Measurements from ENCODE around the gene ARL5C. TPM values are rescaled to one million over a fixed set of nuclear protein-coding genes. Genes with fewer than 3 reads are reported as not detected.

Gene ARL5C
- polyA plus RNA-seq, 1 donor (not counting 4 experiments of a cell fraction or from before 2014, with no cell fraction given) = not detected

DNA sequence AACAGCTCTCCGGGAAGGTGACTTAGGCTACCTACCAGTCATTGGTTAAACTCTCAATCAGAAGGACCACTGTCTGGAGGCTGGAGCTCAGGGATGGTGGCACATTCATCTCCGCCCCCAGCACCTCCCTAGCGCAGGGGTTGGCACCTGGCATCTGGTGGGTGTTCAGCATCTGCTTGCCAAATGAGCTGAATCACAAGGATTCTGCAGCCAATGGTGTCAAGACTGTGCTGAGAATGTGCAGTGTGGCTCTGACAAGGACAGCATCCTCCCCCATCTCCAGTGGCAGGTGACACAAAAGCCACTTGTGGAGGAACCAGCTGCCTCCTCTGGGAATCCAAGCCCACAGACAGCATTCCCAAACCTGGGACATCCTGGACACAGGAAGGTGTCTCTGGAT, 49.7 kb downstream of the ARL5C start:
- no peak for DNase-seq (ENCODE audit: low read depth, low spot score)
- Histone ChIP-seq H3K36me3 (ENCODE audit: control insufficient read depth in 2 of 2, extremely low read depth in 1 of 2, insufficient read depth in 2 of 2, low read length in 2 of 2) (no peaks in the 10 kb centered on the region), H3K9ac (ENCODE audit: control insufficient read depth, extremely low read depth, insufficient read depth, low read length) (no peak overlapping the region), H3K9me3 (ENCODE audit: control insufficient read depth, low read depth, low read length) (no peaks in the 10 kb centered on the region), H3K9me1 (ENCODE audit: control insufficient read depth, extremely low read depth, insufficient read depth, low read length) (no peaks in the 10 kb centered on the region), H3K27me3 (ENCODE audit: control insufficient read depth, extremely low read depth, insufficient read depth, low read length) (peaks cover 5% of the 10 kb centered on the region), H3K79me2 (ENCODE audit: control insufficient read depth, insufficient read depth, low read length) (no peaks in the 10 kb centered on the region), H3K27ac (ENCODE audit: control insufficient read depth, insufficient read depth, low read length) (no peak overlapping the region), H2AFZ (ENCODE audit: control insufficient read depth, low read length) (no peak overlapping the region), H3K4me1 (ENCODE audit: control insufficient read depth, extremely low read depth, insufficient read depth, low read length) (no peaks in the 10 kb centered on the region), H4K20me1 (ENCODE audit: control insufficient read depth, extremely low read depth, insufficient read depth, low read length) (no peaks in the 10 kb centered on the region), H3K4me3 (ENCODE audit: control insufficient read depth in 2 of 3, extremely low read depth in 1 of 3, insufficient read depth in 2 of 3, low read depth in 1 of 3, low read length in 3 of 3) (no peak overlapping the region), H3K4me2 (ENCODE audit: control insufficient read depth, extremely low read depth, insufficient read depth, low read depth, low read length) (no peak overlapping the region)
- TF ChIP-seq EZH2 (IDR thresholded peaks at IDR 0.05; ENCODE audit: low read length) = no peak
- TF ChIP-seq, protein P1, sequence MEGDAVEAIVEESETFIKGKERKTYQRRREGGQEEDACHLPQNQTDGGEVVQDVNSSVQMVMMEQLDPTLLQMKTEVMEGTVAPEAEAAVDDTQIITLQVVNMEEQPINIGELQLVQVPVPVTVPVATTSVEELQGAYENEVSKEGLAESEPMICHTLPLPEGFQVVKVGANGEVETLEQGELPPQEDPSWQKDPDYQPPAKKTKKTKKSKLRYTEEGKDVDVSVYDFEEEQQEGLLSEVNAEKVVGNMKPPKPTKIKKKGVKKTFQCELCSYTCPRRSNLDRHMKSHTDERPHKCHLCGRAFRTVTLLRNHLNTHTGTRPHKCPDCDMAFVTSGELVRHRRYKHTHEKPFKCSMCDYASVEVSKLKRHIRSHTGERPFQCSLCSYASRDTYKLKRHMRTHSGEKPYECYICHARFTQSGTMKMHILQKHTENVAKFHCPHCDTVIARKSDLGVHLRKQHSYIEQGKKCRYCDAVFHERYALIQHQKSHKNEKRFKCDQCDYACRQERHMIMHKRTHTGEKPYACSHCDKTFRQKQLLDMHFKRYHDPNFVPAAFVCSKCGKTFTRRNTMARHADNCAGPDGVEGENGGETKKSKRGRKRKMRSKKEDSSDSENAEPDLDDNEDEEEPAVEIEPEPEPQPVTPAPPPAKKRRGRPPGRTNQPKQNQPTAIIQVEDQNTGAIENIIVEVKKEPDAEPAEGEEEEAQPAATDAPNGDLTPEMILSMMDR (optimal IDR thresholded peaks at IDR 0.05 in 1 of 3, IDR thresholded peaks at IDR 0.05 in 1 of 3, conservative IDR thresholded peaks at IDR 0.05 in 1 of 3; ENCODE audit: extremely low read depth in 1 of 3, insufficient read depth in 2 of 3, low read length in 3 of 3) = no peak
- dilution Hi-C loops (cut with MboI; ENCODE audit: extremely low pct_ligation_motif_present, low sequenced_read_pairs) = no loop called here
- FAIRE-seq = no peak

DNA sequence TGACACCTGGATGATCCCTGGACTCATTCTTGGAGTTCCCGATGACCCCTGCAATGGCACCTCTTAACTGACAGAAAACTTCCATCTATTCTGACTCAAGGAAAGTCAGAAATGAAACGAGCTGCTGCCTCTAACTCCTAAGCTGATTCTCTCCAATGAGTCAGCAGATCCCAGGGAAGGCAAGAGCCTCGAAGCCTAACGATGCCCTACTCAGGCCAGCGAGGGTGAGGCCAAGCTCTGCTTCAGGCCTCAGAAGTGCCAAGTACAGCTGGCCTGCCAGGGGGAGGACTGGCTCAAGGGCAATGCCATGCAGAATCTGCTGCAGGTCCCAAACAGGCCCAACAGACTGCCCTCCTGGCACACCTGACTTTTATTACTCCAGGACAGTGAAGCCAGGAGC, 50.8 kb downstream of the ARL5C start:
- no peaks in the 10 kb centered on the region for H3K36me3 ChIP-seq (ENCODE audit: control insufficient read depth in 2 of 2, extremely low read depth in 1 of 2, insufficient read depth in 2 of 2, low read length in 2 of 2)
- DNase-seq (ENCODE audit: low read depth, low spot score) (no peak), FAIRE-seq (no peak)
- H3K27me3 ChIP-seq (ENCODE audit: control insufficient read depth, extremely low read depth, insufficient read depth, low read length) = peaks cover 5% of the 10 kb centered on the region
- H3K4me1 ChIP-seq (ENCODE audit: control insufficient read depth, extremely low read depth, insufficient read depth, low read length) = no peaks in the 10 kb centered on the region
- no peaks in the 10 kb centered on the region for H3K9me1 ChIP-seq (ENCODE audit: control insufficient read depth, extremely low read depth, insufficient read depth, low read length)
- no peaks in the 10 kb centered on the region for H3K79me2 ChIP-seq (ENCODE audit: control insufficient read depth, insufficient read depth, low read length)
- H2AFZ ChIP-seq (ENCODE audit: control insufficient read depth, low read length) = no peak overlapping the region
- H3K4me3 ChIP-seq (ENCODE audit: control insufficient read depth in 2 of 3, extremely low read depth in 1 of 3, insufficient read depth in 2 of 3, low read depth in 1 of 3, low read length in 3 of 3) = no peak overlapping the region
- no peak overlapping the region for H3K9ac ChIP-seq (ENCODE audit: control insufficient read depth, extremely low read depth, insufficient read depth, low read length)
- dilution Hi-C loops (cut with MboI; ENCODE audit: extremely low pct_ligation_motif_present, low sequenced_read_pairs) = no loop called here
- H4K20me1 ChIP-seq (ENCODE audit: control insufficient read depth, extremely low read depth, insufficient read depth, low read length) = no peaks in the 10 kb centered on the region
- H3K27ac ChIP-seq (ENCODE audit: control insufficient read depth, insufficient read depth, low read length) = no peak overlapping the region
- TF ChIP-seq EZH2 (IDR thresholded peaks at IDR 0.05; ENCODE audit: low read length) = no peak
- TF ChIP-seq, protein P1 (optimal IDR thresholded peaks at IDR 0.05 in 1 of 3, IDR thresholded peaks at IDR 0.05 in 1 of 3, conservative IDR thresholded peaks at IDR 0.05 in 1 of 3; ENCODE audit: extremely low read depth in 1 of 3, insufficient read depth in 2 of 3, low read length in 3 of 3) = no peak
- H3K4me2 ChIP-seq (ENCODE audit: control insufficient read depth, extremely low read depth, insufficient read depth, low read depth, low read length) = no peak overlapping the region
- no peaks in the 10 kb centered on the region for H3K9me3 ChIP-seq (ENCODE audit: control insufficient read depth, low read depth, low read length)
